MCF 10A (cell line): ENCODE results near the gene NRG3. TPM values are rescaled to one million over a fixed set of nuclear protein-coding genes. Genes with fewer than 3 reads are reported as not detected.

Source experiments
- BruUV-seq: library from RNA; stranded (reverse); fragments of 400-500 nt; replicated peaks from 2 replicates; lab custom pipeline; 2021; lab: Mats Ljungman, UMichigan
- CTCF ChIA-PET: fragments of 300-600 bp; sonication (Branson Sonifier 250); formaldehyde crosslinking; extraction: SDS; loops from one replicate; lab custom pipeline; 2021; ENCODE audit warnings: antibody characterized with exemption, inconsistent platforms; lab: Yijun Ruan, JAX
- POLR2A ChIA-PET: fragments of 300-600, 350-650 bp; sonication (Branson Sonifier 250); formaldehyde crosslinking; extraction: SDS; loops from one replicate; lab custom pipeline; 2020; ENCODE audit warnings: antibody characterized with exemption, inconsistent platforms; lab: Yijun Ruan, JAX
- DNase-seq: peaks from one replicate; pipeline ENCODE4 v3.0.0-alpha.2; 2018; ENCODE audit not compliant: unreplicated experiment
- H3K27ac Mint-ChIP-seq: one replicate; pipeline ENCODE4 v1.8.0; 2022; ENCODE audit warnings: mild to moderate bottlenecking, low read depth, mixed read lengths; ENCODE audit not compliant: unreplicated experiment
- H3K27me3 Mint-ChIP-seq: one replicate; pipeline ENCODE4 v1.8.0; 2022; ENCODE audit warnings: mixed read lengths; ENCODE audit not compliant: insufficient read depth, unreplicated experiment
- H3K36me3 Mint-ChIP-seq: one replicate; pipeline ENCODE4 v1.8.0; 2022; ENCODE audit warnings: mild to moderate bottlenecking, moderate library complexity, mixed read lengths; ENCODE audit not compliant: insufficient read depth, unreplicated experiment
- H3K4me1 Mint-ChIP-seq: one replicate; pipeline ENCODE4 v1.8.0; 2022; ENCODE audit warnings: mixed read lengths; ENCODE audit not compliant: insufficient read depth, unreplicated experiment
- H3K4me3 Mint-ChIP-seq: one replicate; pipeline ENCODE4 v1.8.0; 2022; ENCODE audit warnings: mild to moderate bottlenecking, moderate library complexity, mixed read lengths; ENCODE audit not compliant: unreplicated experiment
- H3K9me3 Mint-ChIP-seq: one replicate; pipeline ENCODE4 v1.8.0; 2022; ENCODE audit warnings: mixed read lengths; ENCODE audit not compliant: unreplicated experiment
- intact Hi-C: fragments of 100-400 bp; cut with micrococcal nuclease; formaldehyde crosslinking; loops from 2 replicates; pipeline ENCODE4 v1.14.1; 2022
- total RNA-seq: library from RNA; stranded (reverse); gene quantifications from 2 replicates; pipeline ENCODE4 v1.2.3, GENCODE V29; 2022
- TF ChIP-seq, protein P1 (sequence below): fragments of 200-600 bp; IDR thresholded peaks from one replicate; pipeline ENCODE4 v1.8.0; 2022; ENCODE audit warnings: antibody characterized with exemption, mild to moderate bottlenecking; ENCODE audit not compliant: unreplicated experiment

NRG3 gene
- total RNA-seq, 1 experiment from 2014 or later = not detected

DNA sequence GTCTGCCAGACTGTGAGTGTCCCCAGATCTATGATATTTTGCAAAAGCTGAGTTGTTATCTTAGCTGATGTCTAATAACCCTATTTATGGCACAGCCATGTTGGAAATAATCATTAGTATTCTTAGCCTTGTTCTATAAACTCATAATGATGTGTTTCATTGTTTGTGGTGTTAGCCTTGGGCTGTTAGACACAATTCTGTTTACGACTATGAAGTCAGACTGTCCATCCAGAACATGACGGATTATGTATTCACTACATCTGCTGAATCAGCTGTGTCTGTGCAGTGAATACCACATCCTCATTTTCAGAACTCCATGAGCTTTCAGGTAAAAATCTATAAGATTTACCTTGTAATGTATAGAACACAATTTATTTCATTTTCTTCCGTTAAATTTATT, 577.1 kb downstream of the NRG3 start:
- CTCF ChIA-PET = no interaction called here
- intact Hi-C loops = no loop called here
- Mint-ChIP-seq H3K4me3 (no peak overlapping the region), H3K36me3 (no peaks in the 10 kb centered on the region), H3K27me3 (no peaks in the 10 kb centered on the region), H3K9me3 (no peaks in the 10 kb centered on the region), H3K4me1 (no peaks in the 10 kb centered on the region), H3K27ac (no peak overlapping the region)
- DNase-seq = no peak
- POLR2A ChIA-PET = no interaction called here
- TF ChIP-seq, protein P1, sequence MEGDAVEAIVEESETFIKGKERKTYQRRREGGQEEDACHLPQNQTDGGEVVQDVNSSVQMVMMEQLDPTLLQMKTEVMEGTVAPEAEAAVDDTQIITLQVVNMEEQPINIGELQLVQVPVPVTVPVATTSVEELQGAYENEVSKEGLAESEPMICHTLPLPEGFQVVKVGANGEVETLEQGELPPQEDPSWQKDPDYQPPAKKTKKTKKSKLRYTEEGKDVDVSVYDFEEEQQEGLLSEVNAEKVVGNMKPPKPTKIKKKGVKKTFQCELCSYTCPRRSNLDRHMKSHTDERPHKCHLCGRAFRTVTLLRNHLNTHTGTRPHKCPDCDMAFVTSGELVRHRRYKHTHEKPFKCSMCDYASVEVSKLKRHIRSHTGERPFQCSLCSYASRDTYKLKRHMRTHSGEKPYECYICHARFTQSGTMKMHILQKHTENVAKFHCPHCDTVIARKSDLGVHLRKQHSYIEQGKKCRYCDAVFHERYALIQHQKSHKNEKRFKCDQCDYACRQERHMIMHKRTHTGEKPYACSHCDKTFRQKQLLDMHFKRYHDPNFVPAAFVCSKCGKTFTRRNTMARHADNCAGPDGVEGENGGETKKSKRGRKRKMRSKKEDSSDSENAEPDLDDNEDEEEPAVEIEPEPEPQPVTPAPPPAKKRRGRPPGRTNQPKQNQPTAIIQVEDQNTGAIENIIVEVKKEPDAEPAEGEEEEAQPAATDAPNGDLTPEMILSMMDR = no peak
- BruUV-seq = no TSS peak

DNA sequence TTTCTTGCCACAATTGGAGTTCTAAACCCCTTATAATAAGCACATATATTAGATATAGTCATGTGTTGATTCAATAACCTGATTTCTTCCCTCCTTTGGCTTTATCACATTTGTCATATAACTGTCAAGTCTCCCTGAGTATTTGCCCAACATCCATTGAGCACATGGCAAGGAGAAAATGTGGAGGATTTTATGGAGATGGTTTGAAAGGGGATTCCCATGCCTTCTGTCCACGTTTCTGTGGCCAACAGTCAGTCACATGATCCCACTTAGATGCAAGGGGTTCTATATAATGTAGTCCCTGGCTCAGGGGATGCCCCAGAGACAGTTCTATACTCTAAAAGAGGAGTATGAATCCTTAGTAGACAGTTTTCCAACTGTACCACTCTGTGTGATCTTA, 577.7 kb downstream of the NRG3 start:
- no peak overlapping the region for H3K4me3 Mint-ChIP-seq
- POLR2A ChIA-PET = no interaction called here
- no peaks in the 10 kb centered on the region for H3K4me1 Mint-ChIP-seq
- CTCF ChIA-PET = no interaction called here
- no TSS peak for BruUV-seq
- H3K9me3 Mint-ChIP-seq = no peaks in the 10 kb centered on the region
- no peaks in the 10 kb centered on the region for H3K27me3 Mint-ChIP-seq
- no peak overlapping the region for H3K27ac Mint-ChIP-seq
- intact Hi-C loops = no loop called here
- TF ChIP-seq, protein P1 = no peak
- no peak for DNase-seq
- no peaks in the 10 kb centered on the region for H3K36me3 Mint-ChIP-seq

DNA sequence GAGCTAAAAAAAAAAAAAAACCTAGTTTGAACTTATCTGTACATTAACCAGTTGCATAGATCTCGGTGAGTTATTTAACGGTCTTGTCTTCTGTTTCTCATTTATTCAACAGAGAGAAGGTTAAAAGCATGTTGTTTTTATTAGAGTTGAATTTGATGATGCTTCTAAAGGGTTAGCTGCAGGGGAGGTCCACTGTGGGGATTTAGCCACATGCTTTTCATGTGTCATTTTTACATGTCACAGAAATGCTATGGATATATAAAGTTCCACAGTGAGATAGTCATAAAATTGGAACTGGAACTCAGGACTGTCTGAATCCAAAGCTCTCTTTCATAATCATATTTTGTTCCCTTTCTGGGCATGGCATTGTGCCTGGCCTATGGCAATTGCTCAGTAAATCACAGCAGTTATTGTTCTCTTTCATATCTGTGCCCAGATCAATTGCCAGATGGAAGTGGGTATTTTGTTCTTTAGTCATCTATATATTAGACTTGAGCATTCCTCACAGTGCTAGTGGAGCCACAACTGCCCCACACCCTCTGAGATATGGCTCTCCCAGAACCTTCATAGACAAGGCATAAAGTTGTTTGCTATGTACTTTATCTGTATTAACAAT, 578.8 kb downstream of the NRG3 start:
- POLR2A ChIA-PET = interaction anchor here (0.6 kb wide), 1 partner anchor 50 kb away, joined by 3 read pairs; no protein-coding TSS in a partner anchor
- no TSS peak for BruUV-seq
- TF ChIP-seq, protein P1 = no peak
- DNase-seq = no peak
- H3K9me3 Mint-ChIP-seq = no peaks in the 10 kb centered on the region
- no peak overlapping the region for H3K4me3 Mint-ChIP-seq
- H3K27me3 Mint-ChIP-seq = no peaks in the 10 kb centered on the region
- H3K36me3 Mint-ChIP-seq = no peaks in the 10 kb centered on the region
- H3K4me1 Mint-ChIP-seq = no peaks in the 10 kb centered on the region
- CTCF ChIA-PET = interaction anchor here (0.6 to 0.7 kb wide), 3 partner anchors 80 to 232 kb away, joined by 3 to 4 read pairs (median 3); no protein-coding TSS in a partner anchor
- intact Hi-C loops = no loop called here
- no peak overlapping the region for H3K27ac Mint-ChIP-seq

DNA sequence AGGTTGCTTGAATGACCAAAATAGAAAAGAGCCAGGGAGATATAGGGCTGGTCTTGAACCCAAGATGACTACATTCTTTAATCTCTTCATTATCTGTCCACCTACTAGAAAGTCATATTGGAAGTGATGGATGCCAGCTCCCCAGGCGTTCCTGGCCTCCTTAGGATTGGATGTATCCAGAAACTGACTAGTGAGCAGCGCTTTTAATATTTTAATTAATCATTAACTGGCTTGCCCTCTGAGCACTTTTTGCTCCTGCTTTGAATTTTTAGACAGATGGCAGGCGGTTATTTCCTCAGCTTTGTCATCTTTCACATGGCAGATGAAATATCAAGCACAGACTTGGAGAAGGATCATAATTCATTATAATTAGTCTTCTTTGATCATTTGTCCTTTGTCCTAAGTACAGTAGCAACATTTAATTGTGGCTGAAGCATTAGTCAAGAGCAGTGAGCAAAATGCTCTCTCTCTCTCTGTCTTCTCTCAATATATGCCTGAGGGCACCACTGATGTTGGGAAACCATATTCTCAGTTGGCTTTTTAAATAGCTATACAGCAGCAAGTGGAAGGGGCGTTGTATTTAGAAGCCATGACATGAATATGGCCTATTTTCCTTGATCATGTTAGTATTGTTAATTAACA, 588.0 kb downstream of the NRG3 start:
- no peaks in the 10 kb centered on the region for H3K27me3 Mint-ChIP-seq

More for the DNA sequence above, 588.0 kb downstream of the NRG3 start:
- peaks cover 6% of the 10 kb centered on the region for H3K9me3 Mint-ChIP-seq
- H3K27ac Mint-ChIP-seq = no peak overlapping the region
- BruUV-seq = no TSS peak
- ChIA-PET CTCF (no interaction called here), POLR2A (interaction anchor here (1.2 kb wide), 1 partner anchor 22 kb away, joined by 4 read pairs; no protein-coding TSS in a partner anchor)
- H3K4me1 Mint-ChIP-seq = peaks cover 6% of the 10 kb centered on the region
- no peak overlapping the region for H3K4me3 Mint-ChIP-seq
- DNase-seq = no peak
- TF ChIP-seq, protein P1 = no peak
- intact Hi-C loops = no loop called here
- H3K36me3 Mint-ChIP-seq = no peaks in the 10 kb centered on the region
